GM19328 (cell line): ENCODE data around the gene CAPRIN2.

Source experiments
- ATAC-seq: cut with Tn5 transposase; IDR thresholded peaks from one replicate; pipeline ENCODE4 v1.9.1; 2021; ENCODE audit warnings: mild to moderate bottlenecking, moderate library complexity; ENCODE audit not compliant: unreplicated experiment

CAPRIN2 gene

DNA sequence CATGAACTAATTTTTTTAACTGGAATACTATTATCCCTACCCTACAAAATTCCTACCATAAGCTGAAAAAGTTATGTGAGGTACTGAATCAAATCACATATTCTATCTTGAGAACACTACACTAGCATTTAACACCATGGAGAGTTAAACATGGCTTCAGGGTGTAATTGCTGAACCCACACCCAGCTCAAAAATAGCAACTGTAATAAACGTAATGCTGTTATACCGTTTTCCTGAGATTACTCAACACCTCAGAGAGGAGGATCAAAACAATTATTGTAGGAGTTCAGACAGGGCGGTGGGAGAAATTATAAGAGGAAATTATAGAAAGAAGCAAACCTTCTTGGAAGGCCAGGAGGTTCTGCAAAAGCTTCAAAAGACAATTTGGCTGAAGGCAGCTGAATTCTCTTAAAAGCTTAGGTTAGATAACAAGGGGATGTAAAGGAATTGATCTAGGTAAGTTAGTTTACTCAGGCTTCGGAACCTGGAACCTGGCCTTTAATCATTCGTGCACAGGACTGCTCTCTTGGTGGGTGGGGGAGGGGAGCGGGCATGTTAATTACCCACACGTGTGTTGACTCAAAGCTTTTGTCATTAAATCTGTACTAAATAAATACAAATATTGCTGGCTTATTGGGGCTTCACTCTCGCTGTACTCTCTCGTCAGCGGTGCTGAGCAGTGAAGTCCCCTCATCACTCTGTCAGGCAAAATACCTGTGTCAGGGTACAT lies 47.0 kb downstream of the CAPRIN2 start:
- ATAC-seq = no peak

DNA sequence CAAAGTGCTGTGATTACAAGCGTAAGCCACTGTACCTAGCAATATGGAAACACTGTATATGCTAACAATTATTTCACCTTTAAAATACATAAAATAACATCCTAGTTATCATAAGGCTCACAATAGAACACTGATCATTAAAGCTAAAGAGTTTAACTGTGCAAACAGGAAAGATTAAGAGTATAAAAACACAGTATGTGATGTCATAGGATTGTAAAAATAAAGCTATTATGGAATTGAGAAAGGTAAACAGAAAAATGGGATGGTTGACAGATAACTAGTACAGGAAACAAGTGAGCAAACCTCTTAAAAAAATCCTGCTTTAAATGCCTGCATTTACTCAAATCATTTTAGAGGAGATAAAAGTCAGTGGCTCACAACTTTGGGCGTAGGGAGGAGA lies 48.3 kb downstream of the CAPRIN2 start:
- no peak for ATAC-seq

DNA sequence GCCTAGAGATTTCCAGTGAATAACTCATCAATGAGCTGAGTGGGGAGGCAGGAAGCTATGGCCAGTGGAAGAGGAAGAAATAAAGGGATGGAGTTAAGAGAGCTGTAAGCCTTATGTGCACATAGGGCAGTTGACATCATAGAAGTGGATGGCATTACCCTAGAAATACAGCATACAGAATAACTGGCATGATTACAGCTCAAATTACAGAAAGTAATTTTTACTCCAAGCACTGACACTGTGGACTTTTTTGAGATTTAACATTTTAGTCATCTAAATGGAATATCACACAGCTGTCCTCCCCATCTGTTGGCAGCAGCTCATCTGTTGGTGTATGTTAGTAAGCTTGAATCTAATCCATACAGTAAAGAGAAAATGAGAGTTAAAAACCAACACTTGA lies 53.7 kb downstream of the CAPRIN2 start:
- no peak for ATAC-seq

DNA sequence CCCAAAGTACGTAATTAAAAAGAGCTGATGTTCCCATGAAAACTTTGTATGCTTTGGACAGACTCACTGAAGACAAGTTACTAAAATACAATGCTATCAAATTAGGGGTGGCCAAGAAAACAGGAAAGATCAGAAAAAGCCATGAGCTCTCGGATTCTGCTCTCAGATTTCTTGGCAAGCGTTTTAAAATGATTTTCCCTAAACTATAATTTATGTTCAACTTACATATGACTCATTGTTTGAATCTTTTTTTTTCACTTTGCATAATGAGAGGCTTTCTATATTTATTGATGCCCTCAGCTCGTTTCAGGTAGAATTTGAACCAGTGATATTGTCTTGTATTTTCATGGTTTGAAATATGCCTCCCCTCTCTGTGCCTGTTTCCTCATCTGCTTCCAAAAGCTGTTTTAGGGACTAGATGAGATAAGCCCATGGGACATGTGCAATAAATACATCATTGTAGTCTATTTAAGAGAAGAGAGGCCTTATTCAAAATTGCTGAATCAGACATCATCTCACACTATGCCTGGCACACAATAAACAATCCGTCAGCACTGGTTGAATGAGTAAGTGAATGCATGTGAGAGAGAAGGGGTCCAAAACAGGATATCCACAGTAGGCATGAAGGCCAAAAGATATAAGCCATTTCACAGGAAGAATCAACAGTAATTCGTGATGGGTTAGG lies 54.4 kb downstream of the CAPRIN2 start:
- no peak for ATAC-seq

DNA sequence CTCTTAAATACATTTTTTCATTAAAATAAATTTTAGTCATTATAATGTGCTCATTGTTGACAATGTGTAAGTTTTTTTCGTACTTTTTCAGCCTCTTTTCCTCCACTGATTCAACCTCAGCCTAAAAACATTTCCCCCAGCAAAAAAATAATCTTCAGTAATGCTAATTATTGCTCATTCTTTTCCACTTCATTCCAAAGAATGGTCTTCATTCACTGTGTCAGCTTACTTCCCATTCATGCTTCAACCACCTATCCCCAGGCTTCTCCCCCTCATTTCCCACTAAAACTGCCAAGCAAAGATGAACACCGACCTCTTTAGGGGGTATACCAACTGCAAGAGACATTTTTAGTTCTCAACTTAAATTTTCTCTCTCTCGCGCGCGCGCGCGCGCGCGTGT lies 56.4 kb downstream of the CAPRIN2 start:
- no peak for ATAC-seq

DNA sequence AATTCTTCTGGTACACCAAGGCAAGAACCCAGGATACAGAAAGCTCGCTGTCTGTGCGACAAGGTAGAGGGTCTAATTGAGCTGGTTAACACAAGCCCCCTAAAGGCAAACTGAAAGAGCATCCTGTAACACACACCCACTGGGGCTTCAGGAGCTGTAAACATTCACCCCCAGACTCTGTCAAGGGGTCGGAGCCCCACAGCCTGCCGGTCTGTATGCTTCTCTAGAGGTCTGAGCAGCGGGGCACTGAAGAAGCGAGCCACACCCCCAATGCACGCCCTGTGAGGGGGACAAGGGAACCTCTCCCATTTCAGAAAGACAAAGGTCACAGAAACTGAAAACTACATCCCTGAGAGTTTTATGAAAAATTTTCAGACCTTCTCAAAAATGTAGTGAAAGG lies 57.8 kb downstream of the CAPRIN2 start:
- ATAC-seq = no peak

DNA sequence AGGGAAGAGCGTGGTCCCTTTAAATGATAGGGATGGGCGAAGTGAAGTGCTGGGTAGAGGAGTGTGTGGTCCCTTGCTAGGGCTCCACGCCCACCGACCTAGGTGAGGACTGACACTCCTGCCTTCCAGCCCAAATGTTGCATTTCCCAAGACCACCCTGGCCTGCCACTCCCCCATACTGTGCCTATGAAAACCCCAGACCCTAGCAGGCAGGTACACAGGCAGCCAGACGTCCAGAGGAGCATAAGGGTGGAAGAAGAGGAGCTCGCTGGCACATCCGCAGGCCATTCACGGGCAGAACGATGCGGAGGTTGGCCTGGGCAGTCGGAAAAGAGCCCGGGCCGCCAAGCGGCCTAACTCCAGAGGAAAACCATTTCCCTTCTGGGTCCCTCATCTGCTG lies 58.3 kb downstream of the CAPRIN2 start:
- ATAC-seq = no peak

DNA sequence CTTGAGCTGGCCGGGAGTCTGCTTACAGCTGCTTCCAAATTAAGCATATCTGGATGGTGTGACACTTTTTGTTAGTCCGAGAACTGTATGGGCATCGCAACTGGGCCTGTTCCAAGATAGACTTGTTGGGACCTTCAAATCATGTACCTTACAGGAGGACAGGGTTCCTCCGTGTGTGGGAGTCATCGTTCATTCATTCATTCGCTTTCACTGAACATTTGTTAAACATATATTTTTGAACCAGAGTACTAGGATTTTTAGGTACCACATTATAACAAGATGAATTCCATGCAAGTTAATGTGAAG lies 58.7 kb downstream of the CAPRIN2 start:
- peak; percentile 30 for ATAC-seq

DNA sequence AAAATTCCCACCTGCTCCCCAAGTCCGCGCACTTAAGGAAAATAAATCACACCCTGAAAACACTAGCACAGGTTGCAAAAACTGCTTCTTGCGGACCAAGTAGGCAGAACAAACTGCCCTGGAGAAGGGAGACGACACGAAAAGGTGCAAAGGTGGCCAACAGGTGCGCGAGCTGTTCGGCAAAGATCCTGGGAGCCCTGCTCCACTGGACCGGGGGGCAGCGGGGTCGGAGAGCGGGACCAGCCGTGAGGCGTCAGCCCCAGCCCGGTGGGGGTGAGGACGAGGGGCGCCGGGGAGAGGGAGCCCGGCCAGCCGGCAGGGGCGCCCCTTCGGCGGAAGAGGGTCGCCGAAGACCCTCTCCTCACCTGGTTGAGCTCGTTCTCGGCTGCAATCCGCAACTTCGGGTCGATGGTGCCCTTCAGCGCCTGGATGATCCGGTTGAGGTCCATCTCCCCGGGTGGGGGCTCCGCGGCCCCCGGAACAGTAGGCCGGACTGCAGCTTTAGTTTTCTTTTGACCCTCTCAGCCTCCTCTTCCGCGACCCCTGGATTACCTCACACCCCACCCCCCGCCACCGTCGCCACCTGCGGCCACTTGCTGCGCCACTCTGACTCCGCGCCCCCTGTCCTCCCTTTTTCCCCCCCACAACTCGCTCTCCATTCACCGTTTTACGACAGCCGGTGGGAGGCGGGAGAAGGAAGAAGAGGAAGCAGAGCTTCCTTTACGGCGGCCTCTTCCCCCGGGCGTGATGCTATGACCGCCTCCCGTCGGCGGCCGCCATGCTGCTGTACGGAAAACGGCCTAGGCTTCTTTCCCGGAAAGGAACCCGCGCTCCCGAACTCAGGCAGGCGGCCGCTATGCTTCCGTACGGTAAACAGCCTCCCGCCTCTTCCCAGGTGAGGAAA lies 59.3 kb downstream of the CAPRIN2 start, which contains the start of gene IPO8:
Gene IPO8, minus strand, starts transcription at position 671 of the 904 bp plus-strand sequence. Its CDS starts 222 bp downstream, at position 449.
- ATAC-seq = peak; percentile 75

DNA sequence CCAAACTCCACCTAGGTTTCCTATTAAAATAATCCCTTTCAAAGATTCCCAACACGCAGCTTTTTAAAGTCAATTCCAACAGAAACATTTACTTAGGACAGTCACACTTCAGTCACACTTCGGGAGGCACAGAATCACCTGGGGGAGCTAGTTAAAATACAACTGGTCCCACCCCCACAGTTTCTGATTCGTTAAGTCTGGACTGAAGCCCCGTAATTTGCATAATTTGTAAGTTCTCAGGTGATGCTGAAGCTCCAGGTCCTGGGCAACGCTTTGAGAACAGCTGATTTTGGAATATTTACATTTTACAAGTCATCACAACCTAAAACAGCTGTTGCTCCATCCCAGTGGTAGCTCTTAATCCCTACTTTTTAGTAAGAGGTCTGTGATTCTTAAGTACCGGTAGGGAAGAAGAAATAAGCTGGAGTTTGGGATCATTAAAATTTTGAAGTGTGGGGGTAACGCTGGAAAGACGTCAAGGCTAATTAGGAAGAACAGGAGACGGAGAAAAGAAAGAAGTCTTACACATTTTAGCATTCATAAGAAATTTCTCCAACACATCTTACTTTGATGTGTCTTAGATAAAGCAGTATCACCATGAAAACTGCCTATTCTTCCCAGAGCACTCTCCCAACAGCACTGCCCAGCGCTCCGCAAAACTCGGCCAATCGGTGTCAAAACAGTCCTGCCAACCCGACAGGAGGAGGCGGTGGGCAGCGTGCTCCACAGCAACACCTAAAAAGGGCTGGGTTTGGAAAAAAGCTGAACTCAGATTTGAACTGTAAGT lies 60.1 kb downstream of the CAPRIN2 start:
- ATAC-seq = no peak

DNA sequence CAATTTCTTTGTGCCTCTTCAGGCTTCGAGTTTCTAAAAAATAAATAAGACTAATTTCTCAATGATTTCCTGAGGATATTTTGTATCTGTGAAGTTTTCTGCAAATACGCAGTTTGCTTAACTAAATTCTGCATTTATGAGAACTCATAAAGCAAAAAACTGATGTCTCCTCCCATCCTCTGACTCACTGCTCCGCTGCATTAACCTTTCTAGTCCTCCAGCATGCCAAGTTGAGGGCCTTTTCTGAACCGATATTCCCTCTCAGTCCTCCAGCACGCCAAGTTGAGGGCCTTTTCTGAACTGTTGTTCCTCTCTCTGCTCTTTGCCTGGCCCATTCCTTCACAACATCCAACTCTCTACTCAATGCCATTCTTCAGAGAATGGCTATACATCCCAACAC lies 62.3 kb downstream of the CAPRIN2 start:
- no peak for ATAC-seq

DNA sequence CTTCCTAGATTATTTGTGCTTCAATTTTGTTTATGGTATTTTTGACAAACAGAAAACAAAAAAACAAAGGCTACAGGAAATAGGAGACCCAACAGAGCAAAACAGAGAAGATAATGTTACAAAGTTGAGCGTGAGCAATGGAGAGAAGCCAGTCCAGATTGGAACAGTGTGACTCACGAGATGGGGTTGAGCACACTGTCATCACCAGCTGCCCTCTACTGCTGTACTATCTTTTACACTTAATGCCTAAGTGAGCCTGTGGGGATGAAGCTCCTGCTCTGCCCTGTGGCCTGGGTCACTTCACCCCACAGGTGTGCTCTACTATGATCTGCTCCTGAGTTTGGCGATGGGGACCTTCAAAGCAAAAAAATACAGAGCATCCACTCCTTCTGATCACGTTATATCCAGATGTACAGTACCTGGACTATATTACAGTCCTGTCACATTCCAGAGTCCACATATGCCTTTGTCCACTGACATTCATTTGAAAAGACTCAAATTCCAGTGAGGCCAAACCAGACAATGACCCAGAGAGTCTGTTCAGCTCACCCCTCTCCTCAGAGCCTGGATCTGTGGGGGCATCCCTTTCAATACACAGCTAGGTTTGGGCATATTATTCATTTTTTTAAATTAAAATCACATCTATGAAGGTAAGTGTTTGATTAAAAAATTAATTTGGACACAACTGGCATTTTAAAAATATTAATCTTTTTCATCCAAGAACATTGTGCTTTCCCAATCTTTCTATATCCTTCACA lies 63.5 kb downstream of the CAPRIN2 start:
- no peak for ATAC-seq

DNA sequence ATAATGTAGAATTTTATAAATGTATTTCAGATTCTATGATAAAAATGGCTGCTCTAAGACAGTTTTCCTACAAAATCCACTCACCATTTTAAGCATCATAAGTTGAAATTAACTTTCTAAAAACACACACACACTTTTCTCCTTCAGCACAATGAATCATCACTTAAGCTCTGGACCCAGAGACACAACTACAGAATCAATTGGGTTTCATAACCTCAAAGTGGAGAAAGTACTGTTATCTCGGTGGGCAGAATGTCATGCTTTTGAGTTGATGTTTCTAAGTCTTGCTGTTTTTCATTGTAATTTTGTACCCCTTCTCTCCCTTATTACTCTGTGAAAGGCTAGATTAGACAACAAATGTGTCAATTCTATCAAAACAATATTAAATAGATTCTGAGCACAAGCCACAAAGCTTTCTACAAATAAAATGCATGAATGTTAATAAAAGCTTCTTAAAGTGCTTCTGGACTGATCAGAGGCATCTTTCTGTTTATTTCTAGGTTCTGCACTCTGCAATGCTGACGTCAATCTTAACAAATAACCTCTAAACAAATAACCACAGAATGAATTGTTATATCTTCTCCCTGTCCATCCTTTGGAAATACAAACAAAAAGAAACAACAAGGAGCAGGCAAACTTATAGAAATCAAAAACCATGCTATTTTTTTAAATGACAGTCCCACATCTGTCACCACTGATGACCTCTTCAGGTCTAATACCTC lies 67.3 kb downstream of the CAPRIN2 start:
- ATAC-seq = no peak

DNA sequence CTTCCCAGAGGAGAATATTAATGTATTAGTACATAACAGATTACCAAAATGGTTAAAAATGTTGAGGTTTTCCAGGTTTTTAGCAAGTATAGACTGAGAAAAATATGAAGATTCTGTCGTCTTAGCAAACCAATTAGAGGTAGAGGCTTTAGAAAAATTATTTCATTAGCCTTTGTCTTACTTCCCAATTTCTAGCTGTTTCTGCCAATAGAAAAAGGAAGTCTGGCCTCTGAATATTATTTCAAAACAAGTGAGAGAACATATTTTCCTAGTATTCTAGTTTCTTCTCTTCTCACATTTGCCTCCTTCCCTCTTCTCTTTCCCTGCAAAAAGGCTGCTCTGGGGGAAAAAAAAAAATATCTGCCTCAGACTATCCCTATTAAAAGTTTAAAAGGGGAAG lies 75.5 kb downstream of the CAPRIN2 start:
- ATAC-seq = no peak

DNA sequence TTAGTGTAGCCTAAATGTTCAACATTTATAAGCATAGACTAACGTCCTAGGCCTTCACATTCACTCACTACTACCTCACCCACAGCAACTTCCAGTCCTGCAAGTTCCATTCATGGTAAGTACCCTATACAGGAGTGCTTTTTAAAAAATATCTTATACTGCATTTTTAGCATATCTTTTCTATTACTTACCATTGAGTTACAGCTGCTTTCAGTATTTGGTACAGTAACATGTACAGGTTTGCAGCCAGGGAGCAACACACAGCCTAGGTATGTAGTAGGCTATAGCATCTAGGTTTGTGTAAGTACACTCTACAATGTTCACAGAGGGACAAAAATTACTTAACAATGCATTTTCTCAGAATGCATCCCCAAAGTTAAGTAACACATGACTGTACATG lies 76.5 kb downstream of the CAPRIN2 start:
- no peak for ATAC-seq

DNA sequence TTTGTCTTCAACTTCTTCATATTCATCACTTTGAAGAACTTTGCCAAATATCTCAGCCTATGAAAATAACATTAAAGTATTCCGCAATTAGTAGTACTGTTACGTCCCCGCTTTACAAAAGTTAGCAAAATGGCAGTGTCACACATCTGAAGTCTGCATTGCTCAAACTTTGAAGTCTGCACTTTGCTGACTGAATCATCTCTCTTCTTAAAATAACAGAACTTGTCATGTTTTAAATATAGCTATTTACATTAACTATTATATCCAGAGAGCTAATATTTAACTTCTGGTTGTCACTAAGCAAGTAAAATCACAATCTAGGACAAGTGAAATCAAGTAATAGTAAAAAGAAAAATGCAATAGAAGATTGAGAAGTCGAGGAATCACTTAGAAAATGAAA lies 93.5 kb downstream of the CAPRIN2 start:
- no peak for ATAC-seq
